Neural cell (in vitro differentiated cells): ENCODE results near the gene SERPINA1.
"Not testable (repeated sequence)": the region's sequence is repeated elsewhere in the genome, so short reads cannot be mapped to it uniquely, and the experiment has no call there.

Experiments used
- CTCF ChIP-seq: fragments of 450-650 bp; IDR thresholded peaks from 2 replicates; pipeline ENCODE4 v1.5.1; 2014; ENCODE audit warnings: antibody characterized with exemption, mild to moderate bottlenecking, moderate library complexity; ENCODE audit not compliant: poor library complexity, severe bottlenecking
- EZH2 ChIP-seq: fragments of 200-600, 300-800 bp; shearing (Covaris generic), sonication (generic); IDR thresholded peaks from 2 replicates; pipeline ENCODE4 v1.6.1; 2014; ENCODE audit warnings: antibody characterized with exemption, low read length, borderline replicate concordance, mild to moderate bottlenecking; ENCODE audit not compliant: insufficient read depth, poor library complexity, severe bottlenecking
- POLR2AphosphoS5 ChIP-seq: IDR thresholded peaks from 2 replicates; pipeline ENCODE4 v1.6.1; 2012
- RAD21 ChIP-seq: fragments of 450-650 bp; conservative IDR thresholded peaks from 2 replicates; pipeline ENCODE4 v1.6.1; 2014; ENCODE audit warnings: antibody characterized with exemption, mild to moderate bottlenecking, moderate library complexity
- TAF1 ChIP-seq: IDR thresholded peaks from 2 replicates; pipeline ENCODE4 v1.6.1; 2012; ENCODE audit warnings: low read depth

GRCh38 chr14:94354190-94354589 lies 34.2 kb downstream of the SERPINA1 start:
- not testable (repeated sequence) for TF ChIP-seq EZH2, CTCF, TAF1, RAD21, POLR2AphosphoS5
